Muscle of back (tissue), 13 donors: ENCODE measurements around the gene NGLY1. TPM values are rescaled to one million over a fixed set of nuclear protein-coding genes. Genes with fewer than 3 reads are reported as not detected.

ENCODE experiments used
- DNase-seq, 3 donors: peaks; one replicate each; pipeline versions ENCODE4 v3.0.0 to v3.0.0-alpha.2; 2013
- long read RNA-seq, 9 donors: transcript quantifications; one replicate each; lab custom pipeline, GENCODE V29; 2026
- polyA plus RNA-seq, 10 donors: library from polyadenylated mRNA; unstranded; fragments of 120-200 nt; gene quantifications; one replicate each; pipeline ENCODE4 v1.2.1, GENCODE V29; 2013; ENCODE audit not compliant: insufficient read length in 10 of 10

Gene NGLY1, protein sequence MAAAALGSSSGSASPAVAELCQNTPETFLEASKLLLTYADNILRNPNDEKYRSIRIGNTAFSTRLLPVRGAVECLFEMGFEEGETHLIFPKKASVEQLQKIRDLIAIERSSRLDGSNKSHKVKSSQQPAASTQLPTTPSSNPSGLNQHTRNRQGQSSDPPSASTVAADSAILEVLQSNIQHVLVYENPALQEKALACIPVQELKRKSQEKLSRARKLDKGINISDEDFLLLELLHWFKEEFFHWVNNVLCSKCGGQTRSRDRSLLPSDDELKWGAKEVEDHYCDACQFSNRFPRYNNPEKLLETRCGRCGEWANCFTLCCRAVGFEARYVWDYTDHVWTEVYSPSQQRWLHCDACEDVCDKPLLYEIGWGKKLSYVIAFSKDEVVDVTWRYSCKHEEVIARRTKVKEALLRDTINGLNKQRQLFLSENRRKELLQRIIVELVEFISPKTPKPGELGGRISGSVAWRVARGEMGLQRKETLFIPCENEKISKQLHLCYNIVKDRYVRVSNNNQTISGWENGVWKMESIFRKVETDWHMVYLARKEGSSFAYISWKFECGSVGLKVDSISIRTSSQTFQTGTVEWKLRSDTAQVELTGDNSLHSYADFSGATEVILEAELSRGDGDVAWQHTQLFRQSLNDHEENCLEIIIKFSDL
- polyA plus RNA-seq, result 10 to 100 TPM; 28.4 to 41.3 (median 35.5) TPM
- long read RNA-seq, donor 1, transcript NGLY1-202 (12 exons, 2,473 nt), result major isoform, 10 of 17 reads
- long read RNA-seq, donor 1, partial matches to known transcripts, result 7 of 17 reads
- long read RNA-seq, donor 1, other reads (novel, unspliced or antisense), result 0 of 17 reads
- long read RNA-seq, donor 2, transcript NGLY1-202 (12 exons, 2,473 nt), result major isoform, 10 of 11 reads
- long read RNA-seq, donor 2, partial matches to known transcripts, result 0 of 11 reads
- long read RNA-seq, donor 2, other reads (novel, unspliced or antisense), result 0 of 11 reads
- long read RNA-seq, donor 3, result 0 reads
- long read RNA-seq, donor 4, transcript NGLY1-202 (12 exons, 2,473 nt), result major isoform, 12 of 13 reads
- long read RNA-seq, donor 4, partial matches to known transcripts, result 0 of 13 reads
- long read RNA-seq, donor 4, other reads (novel, unspliced or antisense), result 0 of 13 reads
- long read RNA-seq, donor 5, partial matches to known transcripts, result 7 of 8 reads
- long read RNA-seq, donor 5, other reads (novel, unspliced or antisense), result 0 of 8 reads
- long read RNA-seq, donor 6, transcript NGLY1-202 (12 exons, 2,473 nt), result major isoform, 6 of 37 reads
- long read RNA-seq, donor 6, partial matches to known transcripts, result 29 of 37 reads
- long read RNA-seq, donor 6, other reads (novel, unspliced or antisense), result 0 of 37 reads
- long read RNA-seq, donor 7, transcript NGLY1-202 (12 exons, 2,473 nt), result major isoform, 8 of 9 reads
- long read RNA-seq, donor 7, partial matches to known transcripts, result 0 of 9 reads
- long read RNA-seq, donor 7, other reads (novel, unspliced or antisense), result 0 of 9 reads
- long read RNA-seq, donor 8, partial matches to known transcripts, result 0 of 5 reads
- long read RNA-seq, donor 8, other reads (novel, unspliced or antisense), result 0 of 5 reads
- long read RNA-seq, donor 9, partial matches to known transcripts, result 0 of 2 reads
- long read RNA-seq, donor 9, other reads (novel, unspliced or antisense), result 0 of 2 reads

DNA sequence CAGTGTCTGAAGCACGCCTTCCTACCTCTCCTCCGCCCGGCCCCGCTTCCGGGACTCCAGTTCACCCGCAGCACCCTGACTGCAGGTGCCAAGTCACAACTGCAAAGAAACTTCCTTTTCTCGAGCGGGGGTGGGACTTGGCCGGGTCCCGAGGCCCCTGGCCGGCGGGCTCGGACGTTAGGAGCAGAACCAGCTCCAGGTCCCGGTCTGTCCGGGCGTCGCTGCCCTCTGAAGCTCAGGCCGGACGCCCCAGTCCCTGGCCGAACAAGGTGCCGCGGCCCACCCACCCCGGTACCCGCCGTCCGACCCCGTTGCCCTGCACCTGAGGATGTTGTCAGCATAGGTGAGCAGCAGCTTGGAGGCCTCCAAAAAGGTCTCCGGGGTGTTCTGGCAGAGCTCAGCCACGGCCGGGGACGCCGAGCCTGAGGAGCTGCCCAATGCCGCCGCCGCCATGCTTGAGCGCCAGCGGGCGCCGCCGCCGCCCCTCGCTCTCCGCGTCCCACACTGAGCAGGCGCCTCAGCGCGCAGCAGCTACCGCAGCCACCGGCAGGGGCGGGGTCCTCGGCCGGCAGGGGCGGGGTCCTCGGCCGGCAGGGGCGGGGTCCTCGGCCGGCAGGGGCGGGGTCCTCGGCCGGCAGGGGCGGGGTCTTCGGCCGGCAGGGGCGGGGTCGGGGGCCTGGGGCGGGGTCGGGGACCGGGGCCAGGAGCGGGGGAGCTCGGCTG is at the start of gene NGLY1:
Gene NGLY1 (minus strand): TSS at position 506 of the 723 bp plus-strand sequence. CDS start 53 bp downstream, at position 453.
- DNase-seq, result peak; percentile 78 to 93 (median 84)

DNA sequence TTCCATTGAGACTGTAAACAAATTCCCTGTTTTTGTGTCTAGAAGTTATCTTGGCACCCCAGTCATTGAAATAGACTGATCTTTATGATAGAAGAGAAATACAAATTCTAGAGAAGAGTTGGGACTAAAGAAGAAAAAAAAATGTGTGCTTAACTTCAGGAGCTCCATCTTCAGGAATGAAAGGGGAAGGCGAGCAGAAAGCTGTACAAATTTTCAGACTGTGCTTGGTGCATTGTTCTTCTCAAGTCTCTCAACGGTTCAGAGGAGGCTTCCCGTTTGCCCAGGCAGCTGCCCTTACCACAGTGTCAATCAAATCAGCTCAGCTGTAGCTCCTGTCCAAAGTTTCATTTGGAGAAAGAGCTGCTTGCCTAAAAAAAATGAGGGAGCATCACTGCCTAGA is 48.3 kb upstream of the NGLY1 start:
- DNase-seq, result peak in 1 of 3 donors; percentile 50

DNA sequence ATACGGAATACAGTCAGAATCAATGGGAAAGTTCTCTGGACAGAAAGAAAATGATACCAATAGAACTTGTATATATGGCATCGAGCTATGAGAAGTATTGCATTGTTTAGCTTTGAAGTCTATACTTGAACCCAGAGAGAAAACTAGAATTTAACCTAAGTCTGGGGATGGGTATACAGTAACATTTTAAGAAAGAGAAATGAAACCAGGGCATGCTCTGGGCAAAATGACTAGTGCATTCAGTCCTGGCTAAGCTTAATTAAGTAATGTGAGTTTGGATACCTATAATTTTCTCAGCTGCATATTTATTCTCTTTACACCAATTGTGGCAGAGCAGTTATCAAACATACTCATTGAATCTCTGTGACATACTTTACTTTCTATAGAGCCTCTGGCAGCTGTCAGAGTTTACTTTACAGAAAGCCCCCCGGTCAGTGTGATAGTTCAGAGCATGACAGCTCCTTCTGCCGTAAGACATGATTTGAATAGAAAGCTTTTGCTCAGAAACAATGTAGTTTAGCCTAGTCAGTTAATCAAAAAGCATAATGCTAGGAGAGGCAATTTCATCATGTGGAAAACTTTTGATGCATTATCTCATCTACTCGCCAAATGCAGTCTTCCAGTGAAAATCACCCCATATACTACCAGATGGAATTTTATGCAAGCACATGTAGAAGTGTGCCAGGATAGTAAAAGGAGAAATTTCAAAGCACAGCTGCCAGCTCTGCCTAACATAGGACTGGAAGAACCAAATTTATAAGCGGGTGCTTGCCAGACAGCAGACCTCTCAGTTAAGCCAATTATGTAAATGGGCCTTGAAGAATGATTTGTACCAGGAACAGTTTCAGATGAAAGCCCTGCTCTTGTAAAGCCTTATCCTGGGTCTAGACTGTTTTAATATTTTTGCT is 47.4 kb upstream of the NGLY1 start:
- peak in 2 of 3 donors; percentile 27 to 72 for DNase-seq

DNA sequence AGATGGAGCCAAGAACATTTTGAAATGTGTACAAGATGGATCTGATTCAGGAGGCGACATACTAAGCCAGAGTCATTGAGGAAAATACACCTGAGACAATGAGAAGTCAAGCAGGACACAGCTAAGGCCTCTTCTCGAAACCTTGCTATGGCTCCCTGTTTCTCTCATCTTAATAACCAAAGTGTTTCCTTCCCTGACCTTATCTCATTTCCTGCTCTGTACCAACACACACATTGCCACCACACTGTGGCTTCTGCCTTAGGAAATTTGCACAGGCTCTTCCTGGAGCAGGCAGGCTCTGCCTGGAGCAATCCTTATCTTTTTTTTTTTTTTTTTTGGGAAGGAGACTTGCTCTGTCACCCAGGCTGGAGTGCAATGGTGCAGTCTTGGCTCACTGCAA is 43.3 kb upstream of the NGLY1 start:
- no peak for DNase-seq

DNA sequence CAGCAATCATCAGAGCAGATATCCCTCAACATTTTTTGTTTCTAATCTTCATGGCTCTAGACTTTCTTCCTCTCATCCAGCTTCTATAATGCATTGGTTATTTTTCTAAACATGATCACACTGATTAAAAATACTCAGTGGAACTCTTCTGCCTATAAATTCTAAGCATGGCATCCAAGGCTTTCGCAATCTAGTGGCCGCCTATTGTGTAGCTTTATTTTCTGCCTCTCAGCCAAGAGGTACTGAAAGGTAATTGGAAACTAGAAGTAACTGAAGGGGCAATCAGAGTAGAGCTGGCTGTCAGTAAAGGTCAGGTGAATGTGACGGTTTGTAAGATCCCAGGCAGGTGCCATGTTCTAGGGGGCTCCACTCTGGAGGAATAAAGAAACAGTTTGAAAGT is 40.1 kb upstream of the NGLY1 start:
- no peak for DNase-seq

DNA sequence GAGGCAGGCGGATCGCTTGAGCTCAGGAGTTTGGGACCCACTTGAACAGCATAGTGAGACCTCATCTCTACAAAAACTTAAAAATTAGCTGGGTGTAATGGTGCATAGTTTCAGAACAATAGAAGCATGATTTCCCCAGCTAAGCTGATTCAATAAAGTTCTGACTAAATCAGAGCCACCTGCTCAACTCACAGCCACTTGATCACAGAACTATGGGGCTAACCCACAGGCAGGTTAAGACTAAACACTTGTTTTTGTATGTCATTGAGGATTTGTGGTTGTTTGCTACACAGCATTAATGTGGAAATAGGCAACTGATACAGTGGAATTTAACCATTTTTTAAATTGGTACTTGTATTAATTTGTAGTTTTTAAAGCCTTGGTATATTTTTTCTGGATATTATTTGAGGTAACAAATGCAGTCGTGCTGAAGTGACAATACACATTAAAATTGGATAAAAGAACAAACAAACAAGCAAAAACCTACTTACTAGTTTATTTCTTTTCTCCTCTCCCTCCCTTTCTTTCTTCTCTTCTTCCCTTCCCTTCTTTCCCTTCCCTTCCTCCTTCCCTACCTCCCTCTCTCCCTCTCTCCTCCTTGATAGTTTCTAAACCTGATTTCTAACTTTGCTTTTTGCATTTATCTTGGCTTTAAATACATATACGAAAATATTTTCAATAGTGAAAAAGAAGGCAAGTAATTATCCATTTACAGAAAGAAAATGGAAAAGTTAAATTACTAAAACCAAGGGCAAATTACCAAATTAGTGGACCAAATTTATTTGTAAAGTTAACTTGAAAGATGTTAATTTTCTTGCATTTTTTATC is 38.7 kb upstream of the NGLY1 start:
- no peak for DNase-seq

DNA sequence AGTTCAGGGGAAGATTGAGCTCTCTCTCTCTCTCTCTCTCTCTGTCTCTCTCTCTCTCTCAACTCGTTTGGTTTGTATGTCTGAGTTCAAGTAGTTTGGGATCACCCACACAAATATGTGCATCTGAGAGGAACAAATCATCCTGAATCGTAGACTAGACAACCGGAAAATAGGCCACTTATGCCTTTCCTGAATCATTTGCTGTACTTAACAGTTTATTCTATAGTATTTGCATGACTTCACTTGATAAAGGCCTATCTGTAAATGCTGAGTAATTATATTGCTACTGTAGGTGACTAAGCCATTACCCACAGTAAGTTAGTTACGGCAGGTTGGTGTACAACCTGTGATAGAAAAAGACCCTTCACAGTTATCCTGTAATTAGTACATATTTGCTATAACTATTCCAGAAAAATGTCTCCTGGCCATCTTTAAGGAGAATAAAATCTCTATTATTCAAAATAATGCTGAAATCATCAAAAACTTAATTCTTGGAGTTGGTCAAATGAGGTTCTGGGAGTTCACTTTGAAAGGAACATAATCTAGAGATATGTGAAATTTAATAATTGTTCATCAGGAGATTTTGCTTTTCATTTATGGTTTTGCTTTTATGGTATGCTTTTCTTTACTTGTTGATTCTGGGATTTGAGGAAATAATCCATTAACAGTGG is 37.7 kb upstream of the NGLY1 start:
- DNase-seq, result no peak

DNA sequence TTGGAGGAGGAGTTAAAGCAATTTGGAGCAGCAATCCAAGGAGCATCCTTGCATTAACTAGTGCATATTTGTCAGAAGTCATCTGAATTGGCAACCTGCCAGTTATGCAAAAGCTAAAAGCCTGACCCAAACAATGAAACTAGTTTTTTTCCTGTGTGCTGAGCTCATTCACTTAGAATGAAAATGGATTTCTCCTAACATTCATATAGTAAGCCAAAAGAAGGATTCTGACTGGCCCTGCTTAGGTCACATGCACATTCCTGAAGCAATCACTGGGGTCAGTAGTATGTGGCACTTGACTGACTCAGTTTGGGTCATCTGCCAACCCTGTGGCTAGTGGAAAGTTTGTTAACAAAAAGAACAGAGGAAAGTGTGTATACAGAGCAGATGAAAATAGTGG is 37.1 kb upstream of the NGLY1 start:
- peak in 2 of 3 donors; percentile 31 to 74 for DNase-seq

DNA sequence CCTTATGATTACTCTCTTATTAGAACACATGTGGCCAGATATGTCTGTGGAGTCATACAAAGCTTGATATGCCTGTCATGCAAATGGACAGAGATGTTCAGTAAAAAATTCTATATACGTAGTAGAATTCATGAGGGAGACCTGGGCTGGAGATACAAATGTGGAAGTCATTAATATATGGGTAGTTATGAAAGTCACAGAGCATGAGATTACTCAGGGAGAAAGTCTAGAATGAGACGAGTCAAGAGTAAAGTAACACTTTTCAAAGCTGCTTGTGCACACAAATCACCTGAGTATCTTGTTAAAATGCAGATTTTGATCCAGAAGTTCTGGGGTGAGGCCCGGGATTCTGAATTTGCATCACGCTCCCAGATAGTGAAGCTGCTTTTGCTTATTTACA is 35.1 kb upstream of the NGLY1 start:
- DNase-seq, result no peak

DNA sequence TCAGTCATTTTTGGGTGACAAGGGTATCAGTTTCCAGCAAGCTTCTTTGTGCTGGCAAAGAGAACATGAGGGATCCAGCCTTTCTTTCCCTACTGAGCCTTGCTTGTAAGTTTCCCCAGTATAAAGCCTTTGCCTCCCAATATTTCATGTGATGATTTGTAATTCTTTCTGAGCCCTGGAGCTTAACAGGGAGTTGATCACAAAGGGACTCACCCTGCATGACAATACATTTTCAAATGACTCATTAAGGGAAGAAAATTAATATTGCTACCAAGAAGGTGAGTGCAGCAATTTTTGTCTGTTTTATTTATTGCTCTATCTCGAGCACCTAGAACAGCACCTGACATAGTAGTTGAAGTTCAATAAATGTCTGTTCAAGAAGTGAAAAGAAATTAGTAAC is 34.4 kb upstream of the NGLY1 start:
- DNase-seq, result no peak

DNA sequence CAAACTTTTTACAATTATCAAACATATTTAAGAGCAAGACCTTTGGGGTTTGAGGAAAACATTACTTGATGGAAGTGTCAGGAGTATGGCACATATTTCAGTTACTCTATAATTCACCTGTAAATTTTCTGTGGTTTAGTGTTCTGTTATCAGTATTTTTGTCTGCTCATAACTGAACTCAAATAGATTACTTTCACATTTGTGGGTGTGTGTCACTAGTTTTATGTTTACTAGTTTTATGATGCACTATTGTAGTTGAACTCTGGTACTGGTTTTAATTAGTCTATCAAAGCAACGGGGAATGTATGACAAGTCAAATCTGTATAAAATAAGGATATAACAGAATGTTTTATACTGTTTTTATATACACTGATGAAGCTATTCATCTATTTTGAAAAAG is 33.9 kb upstream of the NGLY1 start:
- no peak for DNase-seq

DNA sequence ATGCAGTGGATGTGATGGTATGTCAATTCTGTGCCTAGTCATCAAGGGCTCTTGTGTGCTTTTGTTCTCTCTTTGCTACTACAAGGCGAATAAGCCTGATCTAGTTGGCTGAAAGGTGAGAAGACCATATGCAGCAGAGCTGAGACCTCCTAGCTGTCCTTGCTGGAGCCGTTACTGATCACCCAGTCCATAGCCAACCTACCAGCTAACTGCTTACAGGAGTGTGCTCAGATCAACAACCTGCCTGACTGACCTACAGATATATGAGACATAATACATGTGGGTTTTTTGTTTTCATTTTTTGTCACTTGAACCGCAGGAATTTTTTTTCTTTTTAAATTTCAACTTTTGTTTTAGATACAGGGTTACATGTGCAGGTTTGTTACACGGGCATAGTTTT is 29.4 kb upstream of the NGLY1 start:
- DNase-seq, result no peak

DNA sequence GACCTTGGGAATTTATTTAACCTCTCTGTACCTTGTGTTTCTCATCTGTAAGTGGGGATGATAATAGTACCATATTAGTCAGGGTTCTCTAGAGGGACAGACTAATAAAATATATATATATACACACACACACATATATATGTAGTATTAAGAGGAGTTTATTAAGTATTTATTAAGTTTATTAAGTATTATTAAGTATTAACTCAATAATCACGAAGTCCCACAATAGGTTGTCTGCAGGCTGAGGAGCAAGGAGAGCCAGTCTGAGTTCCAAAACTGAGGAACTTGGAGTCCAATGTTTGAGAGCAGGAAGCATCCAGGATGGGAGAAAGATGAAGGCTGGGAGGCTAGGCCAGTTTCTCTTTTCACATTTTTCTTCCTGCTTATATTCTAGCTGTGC is 21.4 kb upstream of the NGLY1 start:
- DNase-seq, result no peak

DNA sequence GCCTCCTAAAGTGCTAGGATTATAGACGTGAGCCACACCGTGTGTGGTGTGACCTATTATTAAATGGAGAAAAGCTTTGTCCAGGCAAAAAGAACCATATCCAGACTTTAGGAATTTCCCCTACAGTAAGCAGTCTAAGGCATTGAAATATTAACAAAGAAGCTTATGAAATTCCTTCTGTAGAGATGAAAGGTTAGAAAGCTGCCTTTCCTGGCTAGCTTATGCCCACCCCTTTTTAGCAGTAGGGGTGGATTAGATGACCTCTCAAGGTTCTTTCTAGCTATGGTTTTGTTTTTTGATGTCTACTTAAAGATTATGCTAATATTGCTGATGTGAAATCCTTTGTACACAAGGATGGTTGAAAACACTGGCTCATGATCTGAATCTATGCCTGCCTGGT is 20.6 kb upstream of the NGLY1 start:
- no peak for DNase-seq

DNA sequence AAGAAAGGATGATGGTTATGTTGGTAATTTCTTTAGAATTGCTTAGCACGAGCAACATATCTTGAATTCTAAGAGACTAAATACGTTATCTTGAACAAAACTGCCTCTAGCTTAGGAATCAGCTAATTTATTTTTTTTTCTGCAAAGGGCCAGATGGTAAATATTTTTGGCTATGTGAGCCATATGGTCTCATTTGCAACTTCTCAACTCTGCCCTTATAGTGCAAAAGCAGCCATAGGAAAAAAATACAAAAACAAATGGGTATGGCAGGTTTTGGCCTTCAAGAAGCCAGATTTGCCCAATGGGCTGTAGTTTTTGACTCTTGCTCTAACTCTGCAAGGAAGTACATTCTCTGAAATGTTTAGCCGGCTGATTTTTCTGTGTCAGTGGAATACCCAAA is 18.5 kb upstream of the NGLY1 start:
- DNase-seq, result no peak

DNA sequence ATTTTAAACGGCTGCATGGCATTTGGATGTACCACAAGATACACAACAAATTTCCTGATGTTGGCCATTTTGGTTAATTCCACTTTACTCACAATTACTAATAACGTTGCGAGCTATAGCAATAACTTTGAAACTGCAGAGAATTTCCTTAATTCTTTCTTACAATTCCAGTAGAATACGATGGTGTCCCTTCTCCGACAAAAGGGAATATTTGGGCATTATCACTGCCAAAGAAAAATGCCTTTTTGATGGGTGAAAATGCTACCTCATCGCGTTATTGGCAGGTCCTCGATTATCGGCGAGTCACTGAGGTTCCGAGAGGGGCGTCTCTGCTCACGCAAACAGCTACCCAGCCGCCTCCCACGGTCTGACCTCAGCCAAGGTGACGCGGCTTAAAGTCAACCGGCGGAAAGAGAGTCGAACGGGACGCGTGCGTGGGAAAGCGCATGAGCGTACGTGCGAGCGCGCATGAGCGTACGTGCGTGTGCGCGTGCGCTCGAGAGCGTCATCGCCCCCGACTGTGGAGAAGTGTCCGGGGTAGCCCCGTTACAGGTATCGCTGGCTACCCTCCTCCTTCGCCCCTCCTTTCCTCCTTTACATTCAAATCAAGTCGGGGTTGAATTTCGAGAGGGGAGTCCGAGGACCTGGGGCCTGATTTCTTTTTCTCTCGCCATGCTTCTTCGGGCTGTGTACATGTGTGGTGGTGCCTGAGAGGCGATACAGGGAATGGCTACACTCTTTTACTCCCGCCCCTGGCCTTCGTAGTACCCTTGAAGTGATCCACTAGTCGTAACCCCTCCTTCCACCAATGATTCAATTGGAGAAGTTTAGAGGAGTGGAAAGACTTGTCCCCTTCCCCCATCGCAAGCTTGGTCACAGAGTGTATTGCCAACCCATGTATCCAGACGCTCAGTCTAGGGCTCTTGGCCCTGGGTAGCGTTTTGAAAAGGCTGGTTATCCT is 6.6 kb upstream of the NGLY1 start, which contains the start of gene OXSM:
Gene OXSM (plus strand): TSS at position 495 of the 961 bp plus-strand sequence. CDS start 931 bp downstream, outside the sequence.
- DNase-seq, result peak; percentile 91 to 96 (median 94)
